ENCODE measurements around the gene MFAP3L. TPM values are rescaled to one million over a fixed set of nuclear protein-coding genes. Genes with fewer than 3 reads are reported as not detected.

Gene MFAP3L
- total RNA-seq, result 0.55 and 2.6 TPM in 2 replicates

DNA sequence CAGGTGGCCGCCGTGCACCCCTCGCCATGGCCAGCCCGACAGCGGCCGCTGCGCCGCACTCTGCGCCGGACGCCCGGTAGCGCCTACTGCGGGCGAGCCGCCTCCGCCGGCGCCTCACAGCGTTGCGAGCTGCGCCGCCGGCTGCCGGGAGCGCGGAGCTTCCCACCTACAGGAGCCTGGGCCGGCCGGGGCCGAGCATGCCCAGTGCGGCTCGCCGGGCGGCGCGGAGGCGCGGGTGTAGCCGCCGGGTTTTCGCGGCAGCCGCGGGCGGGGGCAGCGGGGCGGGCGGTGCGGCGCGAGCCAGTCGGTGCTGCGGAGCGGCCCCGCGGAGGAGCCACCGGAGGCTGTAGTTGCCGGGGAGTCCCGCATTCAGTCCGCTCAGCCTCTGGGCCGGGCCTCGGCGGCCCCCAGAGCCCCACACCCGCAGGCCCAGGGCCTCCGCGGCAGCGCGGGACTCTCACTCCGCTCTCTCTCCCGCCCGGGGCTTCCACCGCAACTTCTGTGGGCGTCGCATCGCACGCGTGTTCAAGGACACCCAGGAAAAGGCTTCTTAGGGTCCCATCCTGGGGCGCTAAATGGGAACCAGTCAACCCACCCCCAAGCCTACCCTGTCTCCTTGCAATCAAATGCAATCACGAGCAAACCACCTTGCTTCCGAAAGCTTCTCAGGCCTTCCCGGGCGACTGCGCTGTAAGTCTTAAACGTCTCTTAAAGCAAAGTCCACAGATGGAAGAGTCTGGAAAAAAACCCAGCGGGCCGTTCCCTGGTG, at the start of gene MFAP3L:
MFAP3L (minus strand) TSS at position 143 of the 769 bp plus-strand sequence. CDS start 20,518 bp downstream, outside the sequence.

Other genes starting within 250 kb of the MFAP3L start
- gene AADAT, start 63.6 kb upstream of the MFAP3L start, total RNA-seq, result 4.5 and 4.6 TPM in 2 replicates

Measured in uterine smooth muscle cell (primary cell).